Body of pancreas (tissue), 4 donors: ENCODE results near the gene GNAZ. TPM values are rescaled to one million over a fixed set of nuclear protein-coding genes. Genes with fewer than 3 reads are reported as not detected.

Experiments
- ATAC-seq: fragments of 150-250 bp; one replicate; pipeline ENCODE4 v1.9.1; 2016
- DNase-seq, 4 donors: peaks; one replicate each; pipeline ENCODE4 v3.0.0-alpha.2; 2019
- H3K27ac ChIP-seq, 4 donors: fragments of 200-600 bp; sonication (generic); 1 replicate in 3 of 4; 2 replicates in 1 of 4; pipeline versions ENCODE4 v1.5.1 to v1.6.1; 2016 to 2019; ENCODE audit warnings: mild to moderate bottlenecking in 1 of 4, mixed read lengths in 1 of 4, moderate library complexity in 1 of 4
- H3K27me3 ChIP-seq, 2 donors: fragments of 200-600 bp; sonication (generic); one replicate each; pipeline ENCODE4 v1.6.0; 2016; ENCODE audit warnings: mild to moderate bottlenecking in 1 of 2
- H3K36me3 ChIP-seq, 2 donors: fragments of 200-600 bp; sonication (generic); replicated peaks in 1 of 2; 2 replicates each; pipeline ENCODE4 v1.5.1; 2016; ENCODE audit warnings: low read depth in 2 of 2; ENCODE audit not compliant: insufficient read depth in 1 of 2
- H3K4me1 ChIP-seq: fragments of 200-600 bp; sonication (generic); one replicate; pipeline ENCODE4 v1.6.0; 2016
- H3K4me3 ChIP-seq, 2 donors: fragments of 200-600 bp; sonication (generic); 1 replicate in 1 of 2; 2 replicates in 1 of 2; pipeline ENCODE4 v1.5.1; 2016 to 2019
- H3K9me3 ChIP-seq, 3 donors: fragments of 200-600 bp; sonication (generic); 1 replicate in 2 of 3; 2 replicates in 1 of 3; pipeline ENCODE4 v1.5.1; 2016
- CTCF ChIP-seq, 7 experiments: fragments of 450-650 bp in 4 of 7; fragments of 200-600 bp in 3 of 7; sonication (generic) in 3 of 7; IDR thresholded peaks; one replicate each; pipeline ENCODE4 v1.5.1; 2016 to 2019; ENCODE audit warnings: antibody characterized with exemption in 7 of 7
- POLR2A ChIP-seq, 3 donors: fragments of 450-650 bp; IDR thresholded peaks; one replicate each; pipeline ENCODE4 v1.6.1; 2016; ENCODE audit warnings: antibody characterized with exemption in 3 of 3, mild to moderate bottlenecking in 2 of 3
- WGBS, 2 donors: methylation state at CpG; one replicate each; pipeline ENCODE4 v1.1.5; 2017; 5-methylcytosine and 5-hydroxymethylcytosine counted together
- intact Hi-C: fragments of 100-400 bp; cut with DNase I; formaldehyde crosslinking; loops from one replicate; pipeline ENCODE4 v1.15.1; 2023
- total RNA-seq, 2 donors: library from RNA; depleted of rRNA; stranded (reverse); fragments of >200 nt; gene quantifications; one replicate each; pipeline ENCODE4 v1.1.0, GENCODE V29; 2016

GNAZ gene
- total RNA-seq, 2 donors from 2014 or later, result 0.33 to 2.3 TPM

GRCh38 chr22:23083315-23084021, 13.1 kb downstream of the GNAZ start:
- no peaks in the 10 kb centered on the region for H3K27me3 ChIP-seq
- no peak for DNase-seq
- no peak overlapping the region for H3K4me3 ChIP-seq
- TF ChIP-seq POLR2A (IDR thresholded peaks at IDR 0.05), result no peak
- TF ChIP-seq CTCF (IDR thresholded peaks at IDR 0.05), result no peak
- no peaks in the 10 kb centered on the region for H3K36me3 ChIP-seq
- peaks cover under 1% of the 10 kb centered on the region for H3K4me1 ChIP-seq
- H3K9me3 ChIP-seq, result no peaks in the 10 kb centered on the region
- WGBS, 2 donors, result 73 to 75% methylated on average over 13 of the region's 13 CpGs
- ATAC-seq, result no peak
- no peak overlapping the region for H3K27ac ChIP-seq
- intact Hi-C loops, result no loop called here

GRCh38 chr22:23084453-23085350, 14.4 kb downstream of the GNAZ start:
- 90 to 99% methylated on average over 10 to 14 of the region's 14 CpGs for WGBS, 2 donors
- no peak for ATAC-seq
- Histone ChIP-seq H3K4me3 (no peak overlapping the region), H3K27me3 (no peaks in the 10 kb centered on the region), H3K27ac (no peak overlapping the region), H3K4me1 (no peaks in the 10 kb centered on the region), H3K36me3 (no peaks in the 10 kb centered on the region), H3K9me3 (no peaks in the 10 kb centered on the region)
- TF ChIP-seq CTCF (IDR thresholded peaks at IDR 0.05), result no peak
- no peak for TF ChIP-seq POLR2A (IDR thresholded peaks at IDR 0.05)
- intact Hi-C loops, result no loop called here
- no peak for DNase-seq

GRCh38 chr22:23085351-23085671, 15.0 kb downstream of the GNAZ start:
- WGBS, 2 donors, result 86 to 100% methylated on average over 3 of the region's 3 CpGs
- no peak for DNase-seq
- no peak for ATAC-seq
- no peaks in the 10 kb centered on the region for H3K4me1 ChIP-seq
- no peaks in the 10 kb centered on the region for H3K9me3 ChIP-seq
- no peak overlapping the region for H3K27ac ChIP-seq
- no peaks in the 10 kb centered on the region for H3K36me3 ChIP-seq
- H3K4me3 ChIP-seq, result no peak overlapping the region
- TF ChIP-seq CTCF (IDR thresholded peaks at IDR 0.05), result no peak
- TF ChIP-seq POLR2A (IDR thresholded peaks at IDR 0.05), result no peak
- no peaks in the 10 kb centered on the region for H3K27me3 ChIP-seq
- intact Hi-C loops, result no loop called here

GRCh38 chr22:23085785-23086184, 15.5 kb downstream of the GNAZ start:
- no peaks in the 10 kb centered on the region for H3K27me3 ChIP-seq
- WGBS, 2 donors, result 77 to 78% methylated on average over 9 of the region's 9 CpGs
- no peaks in the 10 kb centered on the region for H3K36me3 ChIP-seq
- H3K9me3 ChIP-seq, result no peaks in the 10 kb centered on the region
- intact Hi-C loops, result no loop called here
- DNase-seq (no peak), ATAC-seq (no peak)
- H3K4me1 ChIP-seq, result no peaks in the 10 kb centered on the region
- TF ChIP-seq CTCF (IDR thresholded peaks at IDR 0.05), result no peak
- no peak overlapping the region for H3K27ac ChIP-seq
- H3K4me3 ChIP-seq, result no peak overlapping the region
